GM15510 (cell line): ENCODE measurements around the gene TTC9.
A peak's percentile ranks its signal among the peaks of the same experiment; 100 is the strongest.

Source experiments
- POLR2A ChIP-seq: IDR thresholded peaks from 3 replicates; pipeline ENCODE4 v1.6.1; 2011; ENCODE audit warnings: borderline replicate concordance; ENCODE audit not compliant: insufficient read length; ENCODE audit errors: extremely low read depth

TTC9 gene

DNA sequence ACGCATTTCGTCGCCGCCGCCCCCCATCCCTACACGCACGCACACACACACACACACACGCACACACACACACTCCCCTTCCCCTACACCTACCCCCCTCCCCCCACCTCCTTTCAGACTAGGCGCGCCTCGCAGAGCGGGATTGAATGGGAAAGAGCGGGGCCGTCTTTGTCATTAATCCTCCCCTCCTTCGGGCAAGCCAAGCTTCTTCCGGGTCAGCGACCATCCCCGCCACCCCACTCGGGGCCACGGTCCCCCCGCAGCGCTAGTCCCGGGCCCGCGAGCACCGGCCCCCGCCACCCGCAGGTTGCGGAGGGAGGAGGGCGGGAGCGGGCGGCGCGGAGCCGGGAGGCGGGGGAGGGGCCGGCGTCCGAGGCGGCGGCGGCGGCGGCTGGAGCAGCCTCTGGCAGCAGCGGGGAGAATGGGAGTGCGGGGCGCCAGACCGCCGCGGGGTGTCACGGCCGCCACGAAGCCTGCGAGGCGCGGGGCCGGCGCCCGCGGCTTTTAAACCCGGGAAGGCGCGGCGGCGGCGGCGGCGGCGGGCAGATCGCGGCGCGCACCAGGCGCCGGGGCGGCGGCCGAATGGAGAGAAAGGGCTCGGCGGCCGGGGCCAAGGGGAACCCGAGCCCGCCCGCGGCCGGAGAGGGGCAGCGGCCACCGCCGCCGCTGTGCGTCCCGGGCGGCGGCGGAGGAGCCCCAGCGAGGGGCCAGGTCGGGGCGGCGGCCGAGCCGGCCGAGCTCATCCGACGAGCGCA is at the start of gene TTC9:
Gene TTC9 (plus strand): TSS at position 369 of the 755 bp plus-strand sequence. CDS start 214 bp downstream, at position 583.
- TF ChIP-seq POLR2A = peak; percentile 13

DNA sequence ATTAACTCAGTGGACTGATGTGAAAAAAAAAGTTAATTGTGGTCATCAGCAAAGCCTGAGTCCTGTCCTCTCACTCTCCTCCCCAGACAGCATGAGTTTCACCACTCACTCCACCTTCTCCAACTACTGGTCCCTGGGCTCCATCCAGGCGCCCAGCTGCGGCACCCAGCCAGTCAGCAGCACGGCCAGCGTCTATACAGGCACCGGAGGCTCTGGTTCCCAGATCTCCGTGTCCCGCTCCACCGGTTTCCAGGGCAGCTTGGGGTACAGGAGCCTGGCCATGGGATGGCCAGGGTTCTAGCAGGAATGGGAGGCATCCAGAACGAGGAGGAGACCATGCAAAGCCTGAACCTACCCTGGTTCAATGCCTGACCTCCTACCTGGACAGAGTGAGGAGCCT is 47.3 kb upstream of the TTC9 start:
- no peak for TF ChIP-seq POLR2A

DNA sequence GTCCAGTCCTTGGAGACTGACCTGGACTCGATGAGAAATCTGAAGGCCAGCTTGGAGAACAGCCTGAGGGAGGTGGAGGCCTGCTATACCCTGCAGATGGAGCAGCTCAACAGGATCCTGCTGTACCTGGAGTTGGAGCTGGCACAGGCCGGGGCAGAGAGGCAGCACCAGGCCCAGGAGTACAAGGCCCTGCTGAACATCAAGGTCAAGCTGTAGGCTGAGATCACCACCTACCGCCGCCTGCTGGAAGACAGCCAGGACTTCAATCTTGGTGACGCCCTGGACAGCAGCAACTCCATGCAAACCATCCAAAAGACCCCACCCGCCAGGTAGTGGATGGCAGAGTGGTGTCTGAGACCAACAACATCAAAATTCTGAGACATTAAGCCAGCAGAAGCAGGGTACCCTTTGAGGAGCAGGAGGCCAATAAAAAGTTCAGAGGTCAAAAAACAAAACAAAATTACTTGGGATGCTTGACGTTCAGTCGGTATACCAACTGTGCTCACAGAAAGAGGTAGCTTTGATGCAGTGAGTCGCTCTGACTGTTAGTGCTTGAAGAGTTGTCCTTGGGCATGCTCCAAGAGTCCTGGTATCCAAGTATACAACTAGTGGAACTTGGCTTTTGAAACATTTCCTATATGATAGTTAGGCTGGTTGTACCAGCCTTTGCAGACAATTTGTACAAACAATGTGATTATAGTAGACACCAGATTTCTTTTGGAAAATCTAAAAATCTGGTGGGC is 46.1 kb upstream of the TTC9 start:
- TF ChIP-seq POLR2A = no peak

DNA sequence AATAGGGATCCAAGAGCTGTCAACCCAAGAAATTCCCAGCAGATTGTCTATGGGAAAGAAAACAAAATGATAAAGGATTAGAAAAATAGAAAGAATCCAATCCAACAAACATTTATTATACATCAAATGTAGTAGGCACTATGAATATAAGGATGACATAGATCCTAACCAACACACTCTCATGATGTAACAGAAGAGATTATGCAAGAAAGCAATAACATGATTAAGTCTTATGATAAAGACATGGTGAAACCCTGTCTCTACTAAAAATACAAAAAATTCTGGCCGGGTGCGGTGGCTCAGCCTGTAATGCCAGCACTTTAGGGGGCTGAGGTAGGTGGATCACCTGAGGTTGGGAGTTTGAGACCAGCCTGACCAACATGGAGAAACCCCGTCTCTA is 44.0 kb upstream of the TTC9 start:
- no peak for TF ChIP-seq POLR2A

DNA sequence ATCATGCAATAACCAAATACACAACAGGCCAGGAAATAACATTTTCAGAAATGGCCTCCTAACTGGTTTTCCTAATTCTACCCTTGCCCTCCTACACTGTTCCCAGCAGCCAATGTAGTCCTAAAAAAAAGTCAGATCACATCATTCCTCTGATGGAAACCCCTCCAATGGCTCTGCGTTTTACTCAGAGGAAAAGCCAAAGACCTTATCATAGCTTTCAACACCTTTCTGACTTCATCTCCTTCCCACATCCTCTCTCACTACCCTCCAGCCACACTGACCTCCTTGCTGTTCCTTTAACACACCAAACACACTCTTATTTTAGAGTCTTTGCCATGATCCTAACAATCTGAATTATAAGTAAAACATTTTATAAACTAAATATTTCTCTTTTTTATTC is 42.4 kb upstream of the TTC9 start:
- no peak for TF ChIP-seq POLR2A

DNA sequence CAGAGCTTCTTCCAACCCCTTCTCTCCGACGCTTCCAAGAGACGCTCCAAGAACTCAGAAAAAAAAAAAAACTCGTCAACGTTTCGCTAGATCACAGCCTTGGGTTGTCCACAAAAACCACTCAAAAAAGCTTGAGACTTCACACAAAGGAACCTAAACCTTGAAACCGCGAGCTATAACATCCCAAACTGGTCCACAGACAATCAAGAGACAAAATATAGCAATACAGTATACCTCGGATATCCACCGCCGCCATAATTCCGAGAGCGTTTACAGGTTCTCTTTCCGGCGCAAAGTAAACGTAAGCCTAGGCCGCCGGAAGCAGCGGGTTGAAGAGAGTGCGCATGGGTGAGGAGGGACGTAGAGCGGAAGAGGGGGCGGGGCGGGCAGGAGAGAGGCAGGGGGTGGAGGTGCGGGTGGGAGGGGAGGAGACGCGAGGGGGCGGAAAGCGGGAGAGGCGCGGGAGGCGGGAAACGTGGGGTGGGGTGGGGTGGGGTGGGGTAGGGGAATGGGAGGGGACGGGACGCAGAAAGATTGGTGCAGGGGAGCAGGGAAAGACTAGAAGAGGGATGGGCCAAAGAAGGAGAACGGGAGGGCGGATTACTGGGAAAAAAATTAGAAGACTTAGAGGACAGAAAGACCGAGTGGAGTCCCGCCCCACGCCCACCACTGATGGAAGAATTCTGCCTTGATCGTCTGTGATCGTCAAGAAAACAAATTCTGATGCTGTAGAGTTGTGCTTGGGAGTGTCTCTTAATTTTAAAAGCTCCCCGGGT is 41.1 kb upstream of the TTC9 start, which contains the start of gene MED6:
Gene MED6 (minus strand): TSS at position 274 of the 776 bp plus-strand sequence. CDS start 18 bp downstream, at position 256.
- TF ChIP-seq POLR2A = peak; percentile 45

DNA sequence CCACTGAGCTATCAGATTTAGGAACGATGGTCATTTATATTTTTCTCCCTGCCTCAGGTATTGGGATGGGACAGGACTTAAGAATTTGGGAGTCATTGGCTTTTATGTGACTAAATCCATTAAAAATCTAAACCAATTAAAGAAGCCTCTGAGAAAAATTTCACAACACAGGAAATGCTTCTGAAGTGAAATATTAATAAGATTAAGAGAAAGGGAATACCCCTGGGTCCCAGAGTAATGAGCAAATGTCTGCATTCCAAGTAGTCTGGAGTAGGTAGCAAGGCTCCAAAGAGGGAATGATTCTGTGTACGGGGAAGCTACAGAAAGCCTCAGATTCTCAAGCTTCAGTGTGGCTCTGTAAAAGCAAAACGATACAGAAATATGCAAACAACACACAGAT is 40.6 kb upstream of the TTC9 start:
- no peak for TF ChIP-seq POLR2A

DNA sequence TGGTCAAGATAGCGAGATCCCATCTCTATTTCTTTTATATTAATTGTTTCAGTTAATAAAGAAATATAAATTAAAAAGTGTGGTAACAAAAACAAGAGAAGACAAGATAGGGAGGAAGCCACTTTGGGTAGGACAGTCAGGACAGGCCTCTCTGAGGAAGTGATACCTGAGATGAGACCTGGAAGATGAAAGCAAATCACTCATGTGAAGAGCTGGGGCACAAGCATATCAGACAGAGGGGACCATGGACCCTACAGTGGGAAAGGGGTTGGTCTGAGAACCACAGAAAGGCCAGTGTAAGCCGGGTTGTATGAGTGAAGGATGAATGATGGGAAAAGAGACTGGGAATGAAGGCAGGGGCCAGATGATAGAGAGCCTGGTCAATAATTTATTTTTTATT is 39.5 kb upstream of the TTC9 start:
- no peak for TF ChIP-seq POLR2A

DNA sequence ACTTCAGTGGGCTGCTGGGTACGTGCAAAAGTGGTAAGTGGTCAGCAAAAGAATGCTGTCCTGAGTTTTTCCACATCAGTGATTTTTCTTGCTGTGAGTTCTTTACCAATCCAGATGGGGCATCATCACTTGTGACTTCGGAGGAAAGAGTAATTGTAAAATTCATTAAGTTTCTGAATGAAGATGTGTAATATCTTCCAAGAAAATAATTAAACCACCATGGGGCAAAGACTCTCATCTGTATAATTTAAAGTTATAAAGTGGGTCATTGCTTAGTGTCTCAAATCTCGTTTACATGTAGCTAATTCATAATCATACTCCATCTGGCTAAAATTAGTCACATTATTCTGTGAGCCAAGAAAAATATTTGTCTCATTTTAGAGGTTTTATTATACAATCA is 30.5 kb upstream of the TTC9 start:
- no peak for TF ChIP-seq POLR2A

DNA sequence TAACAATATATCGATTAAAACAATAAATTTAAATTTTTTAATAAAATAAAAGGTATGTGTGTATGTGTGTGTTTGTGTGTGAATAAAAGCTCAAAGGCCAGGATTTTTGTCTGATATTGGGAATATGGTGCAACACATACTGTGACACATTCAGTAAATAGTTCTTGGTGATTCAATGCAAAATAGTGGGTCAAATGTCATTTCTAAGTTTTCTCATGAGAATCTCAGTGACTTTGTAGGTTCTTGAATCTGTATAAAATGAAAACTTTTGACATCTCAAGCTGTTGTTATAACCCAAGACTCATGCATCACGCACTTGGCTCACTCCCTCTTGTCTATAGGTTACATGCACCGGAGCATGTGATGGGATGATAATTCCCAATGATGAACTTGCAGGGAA is 25.1 kb upstream of the TTC9 start:
- no peak for TF ChIP-seq POLR2A

DNA sequence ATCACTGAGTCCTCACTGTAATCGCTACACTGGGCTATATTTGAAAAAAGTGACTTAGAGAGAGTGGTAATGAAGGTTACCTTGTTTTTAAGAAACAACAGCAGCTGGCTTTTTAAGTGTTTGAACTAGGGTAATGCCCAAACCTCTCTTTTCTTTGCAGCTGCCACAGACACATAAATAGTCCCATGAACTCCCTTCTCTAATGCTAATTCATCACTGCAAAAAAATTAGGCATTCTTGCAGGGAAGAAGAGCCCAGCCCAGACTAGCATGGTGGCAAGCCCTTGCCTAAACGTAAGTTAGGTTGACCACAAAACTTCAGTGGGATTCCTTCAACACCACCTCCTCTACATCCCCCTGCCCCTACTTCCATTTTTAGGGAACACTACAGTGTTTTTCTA is 23.4 kb upstream of the TTC9 start:
- TF ChIP-seq POLR2A = no peak

DNA sequence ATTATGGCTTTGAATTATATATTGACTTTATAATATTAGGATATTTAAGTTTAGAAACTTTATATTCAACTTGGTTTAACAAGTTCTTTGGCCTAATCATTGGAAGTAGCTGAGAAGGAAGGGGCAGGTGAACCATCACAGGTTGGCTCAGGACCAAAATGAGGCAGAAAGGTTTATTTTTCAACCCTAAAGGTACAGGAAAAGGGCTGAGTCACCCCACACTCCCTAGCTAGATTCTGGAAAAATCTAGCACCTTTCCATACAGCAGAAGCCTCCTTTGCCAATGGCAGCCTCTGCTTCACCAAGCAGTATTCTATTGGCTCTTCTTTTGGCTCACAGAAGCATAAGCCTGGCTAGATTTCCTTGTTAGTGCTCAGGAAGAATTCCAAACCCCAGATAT is 22.0 kb upstream of the TTC9 start:
- TF ChIP-seq POLR2A = no peak

DNA sequence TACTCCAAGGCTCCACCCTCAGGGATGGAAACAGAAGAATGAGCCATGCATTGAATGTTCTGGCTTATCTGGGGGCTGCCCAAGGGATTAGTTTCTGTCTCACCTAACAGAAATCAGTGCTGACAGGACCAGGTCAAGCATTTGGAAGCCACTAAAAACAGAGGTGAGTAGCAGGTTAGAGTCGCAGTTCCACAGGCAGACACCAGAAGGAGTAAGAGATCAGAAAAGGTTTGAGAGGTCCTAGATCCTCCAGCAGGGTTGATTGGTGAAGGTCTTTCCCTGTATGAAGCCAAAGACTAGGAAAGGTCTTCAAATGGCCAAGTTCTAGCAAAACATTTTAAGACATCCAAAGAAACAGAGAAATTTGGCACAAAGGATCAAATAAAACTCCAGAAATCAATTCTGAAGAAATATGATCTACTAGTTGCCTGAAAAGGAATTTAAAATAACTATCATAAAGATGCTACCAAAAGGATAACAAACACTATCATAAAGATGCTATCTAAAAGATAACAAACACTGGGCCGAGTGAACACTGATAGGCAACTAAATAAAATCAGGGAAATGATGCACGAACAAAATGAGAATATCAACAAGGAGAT is 19.5 kb upstream of the TTC9 start:
- no peak for TF ChIP-seq POLR2A

DNA sequence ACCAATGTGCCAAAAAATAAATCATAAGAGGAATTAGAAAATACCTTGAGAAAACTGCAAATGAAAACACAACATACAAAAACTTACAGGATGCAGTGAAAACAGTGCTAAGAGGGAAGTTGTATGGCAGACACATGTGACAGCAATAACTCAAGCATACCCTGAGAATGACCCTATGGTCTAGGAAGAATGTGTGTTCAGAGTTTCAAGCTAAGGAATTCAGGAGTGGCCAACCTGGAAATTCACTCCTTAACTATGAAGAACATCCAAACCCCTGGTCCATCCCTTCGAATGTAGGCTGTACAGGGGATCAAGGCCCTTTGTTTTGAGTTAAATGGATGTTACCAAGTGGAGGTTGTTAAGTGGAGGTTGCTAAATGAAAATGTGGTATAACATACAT is 16.7 kb upstream of the TTC9 start:
- no peak for TF ChIP-seq POLR2A

DNA sequence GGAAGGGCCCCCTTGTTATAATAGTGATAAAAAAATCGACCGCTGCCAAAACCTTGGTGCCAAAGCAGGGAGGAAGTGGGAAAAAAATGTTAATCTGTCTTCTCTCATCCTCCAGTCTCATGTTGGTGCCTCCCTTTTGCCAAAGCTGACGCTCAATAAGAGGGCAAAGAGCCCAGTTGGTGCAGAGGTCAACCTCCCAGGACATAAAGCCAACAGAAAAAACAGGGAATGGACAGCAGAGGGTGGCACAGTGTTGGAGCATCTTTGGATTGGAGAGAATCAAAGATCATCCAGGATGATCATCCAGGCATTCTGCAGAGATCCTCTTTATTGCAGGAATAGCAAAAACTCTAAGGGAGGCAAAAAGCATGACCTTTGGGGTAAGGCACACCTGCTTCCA is 9.8 kb upstream of the TTC9 start:
- no peak for TF ChIP-seq POLR2A
